NAMALWA (cell line): ENCODE measurements around the gene RPRD1B.
A peak's percentile ranks its signal among the peaks of the same experiment; 100 is the strongest.
"Not testable (repeated sequence)": the region's sequence is repeated elsewhere in the genome, so short reads cannot be mapped to it uniquely, and the experiment has no call there.

Experiments used
- DNase-seq: peaks from one replicate; pipeline ENCODE4 v3.0.0-alpha.2; 2015; ENCODE audit warnings: low spot score

The RPRD1B gene

DNA sequence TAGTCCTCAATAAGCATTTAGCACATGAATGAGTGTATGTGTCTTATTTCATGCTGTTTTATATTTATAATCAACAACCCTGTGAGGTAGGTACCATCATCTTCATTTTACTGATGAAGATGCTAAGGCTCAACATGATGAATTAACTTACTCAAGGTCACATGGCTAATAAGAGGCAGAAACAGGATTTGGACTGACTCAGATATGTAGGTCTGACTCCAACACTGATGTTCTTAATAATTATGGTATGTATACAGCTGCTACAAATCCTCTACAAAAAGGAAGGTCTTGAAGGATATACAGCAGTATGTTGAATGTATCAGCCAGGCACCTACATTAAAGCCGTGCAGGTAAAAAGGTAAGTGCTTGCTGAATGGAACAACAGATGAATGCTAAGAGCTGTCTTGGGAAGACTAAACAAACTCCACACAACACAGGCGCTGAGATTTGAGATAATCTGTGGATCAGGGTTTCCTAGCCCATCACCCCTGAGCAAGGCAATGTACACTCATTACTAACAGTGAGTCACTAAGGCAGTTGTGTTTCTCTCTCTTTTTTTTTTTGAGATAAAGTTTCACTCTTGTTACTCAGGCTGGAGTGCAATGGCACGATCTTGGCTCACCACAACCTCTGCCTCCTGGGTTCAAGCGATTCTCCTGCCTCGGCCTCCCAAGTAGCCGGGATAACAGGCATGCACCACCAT, 32.2 kb upstream of the RPRD1B start:
- DNase-seq = no peak

GRCh38 chr20:38001981-38002380, 31.6 kb upstream of the RPRD1B start:
- no peak for DNase-seq

GRCh38 chr20:38002422-38002821, 31.1 kb upstream of the RPRD1B start:
- DNase-seq = no peak

DNA sequence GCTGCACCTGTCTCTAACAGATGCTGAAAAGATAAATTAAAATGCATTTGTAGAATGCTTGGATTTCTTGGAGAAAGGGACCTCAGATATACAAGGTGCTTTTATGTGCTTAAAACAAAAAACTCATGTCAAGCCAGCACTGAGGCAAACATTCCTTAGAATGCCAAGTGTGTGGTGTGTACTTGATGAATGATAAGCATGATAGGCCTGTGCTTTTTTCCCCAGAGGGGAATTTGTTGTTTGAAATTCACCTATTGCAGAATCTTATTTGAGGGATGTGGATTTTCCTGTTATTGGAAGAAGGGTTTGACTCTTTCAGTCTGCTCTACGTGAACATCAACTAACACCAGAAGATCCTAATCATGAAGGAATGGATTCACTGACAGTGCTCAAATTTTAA, 29.1 kb upstream of the RPRD1B start:
- no peak for DNase-seq

DNA sequence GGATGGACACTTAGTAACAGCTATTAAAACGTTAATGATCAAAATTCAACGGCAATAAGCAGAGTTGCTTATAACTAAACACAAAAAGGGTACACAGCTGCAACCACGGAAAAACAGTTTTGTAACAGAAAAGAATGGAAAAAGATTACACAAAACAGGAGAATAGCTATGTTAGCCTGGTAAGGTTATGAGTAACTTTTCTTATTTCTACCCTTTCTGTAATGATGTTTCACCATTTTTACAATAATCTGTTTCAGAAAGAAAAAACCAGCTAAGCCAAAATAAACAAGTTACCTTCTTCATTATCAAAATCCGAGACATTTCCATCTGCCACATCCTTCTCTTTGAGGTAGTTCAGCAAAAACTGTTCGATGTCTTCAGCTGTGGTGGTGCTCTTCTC, 27.6 kb upstream of the RPRD1B start:
- DNase-seq = no peak

DNA sequence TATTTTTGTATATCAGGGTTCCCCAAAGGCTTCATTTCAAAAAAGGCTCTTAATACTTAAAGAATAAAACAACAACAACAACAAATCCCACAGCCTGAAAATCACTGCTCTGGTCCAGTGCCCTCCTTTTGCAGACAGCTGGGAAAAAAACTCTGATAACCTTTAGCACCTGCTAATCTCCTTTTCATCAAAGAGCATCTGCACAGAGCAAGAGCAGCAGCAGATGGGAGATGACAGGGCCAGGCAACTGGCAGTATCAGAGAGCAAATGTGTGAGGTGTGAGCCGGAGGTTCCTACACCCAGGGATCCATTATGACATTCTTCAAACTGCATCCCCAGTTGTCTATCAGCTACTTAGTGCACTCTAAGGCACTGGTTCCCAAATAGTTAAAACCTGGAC, 26.0 kb upstream of the RPRD1B start:
- DNase-seq = no peak

DNA sequence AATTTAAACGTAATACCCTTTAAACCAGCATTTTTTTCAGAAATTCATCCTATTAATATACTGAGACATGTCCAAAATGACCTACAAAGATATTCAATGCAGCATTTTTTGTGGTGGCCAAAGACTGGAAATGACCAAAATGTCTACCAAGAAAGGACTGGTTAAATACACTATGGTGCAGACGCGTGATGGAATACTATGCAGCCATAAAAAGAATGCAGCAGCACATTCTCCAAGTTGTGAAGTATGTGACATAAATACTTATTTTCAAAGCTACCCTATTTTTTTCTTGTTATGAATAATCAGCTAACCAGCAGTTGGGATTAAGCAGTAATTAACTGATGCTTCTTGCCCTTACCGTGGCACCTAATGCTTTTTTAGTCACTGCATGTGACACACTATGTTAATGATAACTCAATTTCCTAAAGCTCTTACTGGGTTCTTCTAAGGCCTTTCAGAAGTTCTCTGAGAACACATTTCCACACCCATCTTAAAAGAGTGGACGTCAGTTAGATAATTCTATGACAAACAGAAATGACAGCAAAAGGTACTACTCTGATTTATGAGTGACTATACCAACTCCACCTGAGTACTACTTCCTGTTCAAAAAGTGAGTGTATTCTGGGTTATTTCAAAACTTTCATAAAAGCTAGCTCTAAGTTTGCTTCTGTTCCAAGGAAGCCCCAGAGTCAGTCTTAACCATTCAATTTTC, 25.2 kb upstream of the RPRD1B start:
- no peak for DNase-seq

GRCh38 chr20:38009416-38009815, 24.1 kb upstream of the RPRD1B start:
- DNase-seq = not testable (repeated sequence)

DNA sequence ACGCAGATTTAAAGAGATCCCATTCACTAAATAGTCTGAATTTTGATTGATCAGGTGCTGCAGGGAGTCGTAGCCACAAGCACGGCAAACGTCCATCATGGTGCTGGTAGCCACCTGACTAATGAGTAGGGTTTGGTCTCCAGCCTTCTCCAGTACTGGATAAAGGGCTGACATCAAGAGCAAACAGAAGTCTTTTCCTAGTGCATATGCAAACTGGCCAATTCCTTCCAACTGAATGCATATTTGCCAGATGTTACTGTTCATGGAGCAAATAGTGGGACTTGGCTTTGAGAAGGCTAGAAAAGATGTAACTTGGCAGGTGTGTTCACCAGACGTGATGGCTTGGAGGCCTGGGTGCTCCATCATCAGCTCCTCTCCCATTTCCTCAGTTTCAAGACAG, 21.9 kb upstream of the RPRD1B start:
- no peak for DNase-seq

DNA sequence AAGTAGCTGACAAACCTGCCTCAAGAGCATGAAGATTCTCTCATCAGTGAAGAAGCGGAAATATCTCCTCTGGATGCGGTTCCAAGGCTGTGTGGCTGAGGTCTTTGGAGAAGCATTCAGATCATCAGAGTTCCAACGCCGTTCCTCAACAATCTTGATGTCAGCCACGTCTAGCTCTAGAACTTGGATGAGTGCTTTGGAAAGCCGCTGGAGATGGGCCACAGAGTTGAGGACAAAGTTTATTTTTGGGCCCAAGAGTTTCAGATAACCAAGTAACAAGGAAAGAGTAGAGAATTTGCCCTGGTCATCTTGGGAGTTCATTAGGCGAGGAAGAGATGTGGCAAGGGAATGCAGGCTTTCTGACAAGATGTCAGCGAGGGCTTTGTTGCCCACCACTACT, 21.2 kb upstream of the RPRD1B start:
- no peak for DNase-seq

DNA sequence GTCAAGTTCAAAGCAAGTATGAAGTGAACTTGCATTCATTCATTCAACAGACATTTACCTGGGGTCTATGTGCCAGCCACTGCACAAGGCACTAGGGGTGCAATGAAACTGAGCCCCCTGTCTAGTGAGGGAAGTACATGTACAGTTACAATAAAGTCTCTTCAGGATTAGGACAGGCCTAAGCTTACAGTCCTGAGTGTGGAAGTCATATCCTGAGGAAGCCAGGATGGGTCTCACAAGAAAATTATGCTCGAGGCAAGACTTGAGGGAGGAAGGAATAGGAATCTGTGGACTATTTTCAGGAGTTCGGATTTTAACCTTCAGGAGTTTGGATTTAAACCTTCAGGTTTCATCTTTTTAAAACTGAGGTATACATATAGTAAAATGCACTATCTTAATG, 19.7 kb upstream of the RPRD1B start:
- no peak for DNase-seq

DNA sequence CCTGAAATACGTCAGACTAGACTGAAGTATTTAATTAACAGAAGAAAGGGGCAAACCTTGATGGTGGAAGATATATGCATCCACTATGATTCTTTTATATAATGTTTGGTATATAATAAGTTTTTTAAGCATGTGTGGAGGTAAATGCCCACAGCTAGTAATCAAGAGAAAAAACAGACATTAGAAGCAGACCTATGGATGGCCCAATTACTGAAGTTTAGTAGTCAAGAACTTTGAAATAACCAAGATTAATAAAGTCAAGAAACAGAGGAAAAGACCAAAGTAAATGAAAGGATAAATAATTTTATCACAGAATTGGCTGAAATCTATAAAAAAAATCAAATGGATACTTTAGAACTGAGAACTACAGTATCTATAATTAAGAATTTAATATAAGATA, 15.6 kb upstream of the RPRD1B start:
- no peak for DNase-seq

- DNase-seq = no peak
These were observed 15.2 kb upstream of the RPRD1B start for GRCh38 chr20:38018385-38018784.

DNA sequence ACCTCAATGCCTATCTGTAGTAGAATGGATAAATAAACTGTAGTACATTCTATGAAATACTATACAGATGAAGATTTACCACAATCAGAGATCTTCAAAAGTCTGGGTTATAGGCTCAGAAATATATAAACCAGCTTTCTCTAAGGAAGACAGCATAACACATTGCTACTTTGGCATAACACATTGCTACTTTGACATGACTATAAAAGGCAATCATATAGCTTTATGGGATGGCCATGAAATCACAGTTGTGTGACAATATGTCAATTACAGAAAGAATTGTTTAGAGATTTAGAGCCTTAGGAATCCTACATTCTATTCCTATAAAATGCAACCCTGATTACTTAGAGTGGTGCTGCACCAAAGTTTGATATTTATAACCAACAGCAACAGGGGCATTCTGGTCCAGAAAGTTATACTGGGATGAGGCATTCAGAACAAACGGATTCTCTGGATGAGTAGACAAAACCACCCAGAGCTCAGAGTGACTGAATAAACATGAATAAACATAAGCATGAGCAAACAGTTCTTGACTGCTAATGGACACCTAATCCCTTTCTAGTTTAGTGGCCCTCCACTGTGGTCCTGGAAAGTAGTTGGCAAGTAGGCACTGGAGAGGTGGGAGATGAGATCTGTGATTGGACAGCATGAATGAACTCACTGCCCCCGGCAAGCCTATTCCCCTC, 12.3 kb upstream of the RPRD1B start:
- no peak for DNase-seq

DNA sequence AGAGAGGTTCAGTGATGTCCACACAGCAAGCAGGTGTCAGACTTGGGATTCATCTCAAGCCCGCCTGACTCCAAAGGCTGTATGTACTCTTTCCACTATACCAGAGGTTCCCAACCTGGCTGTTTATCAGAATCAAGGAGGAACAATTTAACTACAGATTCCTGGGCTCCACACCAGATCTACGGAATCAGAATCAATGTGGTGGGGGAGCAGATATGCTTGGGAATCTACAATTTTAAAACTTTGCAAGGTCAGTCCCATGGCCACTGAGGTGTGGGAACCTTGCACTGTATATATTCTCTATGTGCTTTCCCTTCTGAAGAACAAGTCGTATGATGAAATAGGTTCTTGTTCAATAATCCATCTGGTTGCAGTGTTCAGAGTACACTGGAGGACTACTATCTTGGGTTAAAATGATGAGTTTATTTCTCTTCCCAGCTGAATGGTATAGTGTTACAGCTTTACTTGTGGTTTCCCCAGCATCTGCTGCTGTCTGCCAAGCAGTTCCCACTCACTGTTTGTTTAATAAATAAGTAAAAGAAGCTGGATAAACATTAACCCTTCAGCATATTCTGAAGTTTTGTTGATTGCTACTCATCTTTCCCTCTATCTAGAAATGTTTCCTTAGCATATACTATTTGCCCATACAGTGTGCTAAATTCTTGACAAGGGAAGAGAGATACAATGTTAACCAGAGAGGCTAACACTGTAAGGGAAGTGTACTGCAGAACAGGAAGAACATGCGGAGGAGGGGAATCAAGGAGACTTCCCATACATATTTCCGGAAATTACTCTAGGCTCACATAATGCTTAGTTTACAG, 10.2 kb upstream of the RPRD1B start:
- DNase-seq = no peak

DNA sequence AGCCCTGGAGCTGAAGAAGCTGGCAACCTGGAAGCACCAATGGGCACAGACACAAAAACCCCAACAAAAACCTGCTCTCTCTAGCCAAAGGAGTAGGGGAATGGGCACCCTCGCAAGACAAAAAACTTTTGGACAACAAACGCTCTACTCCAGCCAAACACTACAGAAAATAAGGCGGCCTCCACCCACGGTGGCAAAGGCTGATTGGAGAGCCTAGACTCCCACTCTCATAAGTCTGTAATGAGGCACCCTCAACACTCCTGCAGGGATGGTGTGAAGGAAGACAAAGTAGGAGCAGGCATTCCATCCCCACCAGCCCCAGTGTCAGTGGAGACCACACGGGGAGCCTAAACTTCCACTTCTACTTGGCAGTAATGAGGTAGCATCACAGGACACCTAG, 9.1 kb upstream of the RPRD1B start:
- no peak for DNase-seq

DNA sequence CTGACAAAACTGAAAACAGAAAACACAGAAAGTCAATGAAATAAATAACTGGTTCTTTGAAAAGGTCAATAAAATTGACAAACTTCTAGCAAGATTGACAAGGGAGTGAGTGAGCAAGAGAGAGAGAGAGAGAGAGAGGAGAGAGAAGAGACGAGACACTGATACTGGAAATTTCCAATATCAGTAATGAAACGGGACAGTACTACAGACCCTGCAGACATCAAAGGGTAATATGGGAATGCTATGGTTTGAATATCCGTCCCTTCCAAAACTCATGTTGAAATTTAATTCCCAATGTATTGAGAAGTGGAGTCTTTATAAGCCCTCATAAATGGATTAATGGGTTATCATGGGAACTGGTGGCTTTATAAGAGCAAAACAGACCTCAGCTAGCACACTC, 4.1 kb upstream of the RPRD1B start:
- no peak for DNase-seq

- no peak for DNase-seq
These were observed 1.6 kb upstream of the RPRD1B start for GRCh38 chr20:38031957-38032356.

DNA sequence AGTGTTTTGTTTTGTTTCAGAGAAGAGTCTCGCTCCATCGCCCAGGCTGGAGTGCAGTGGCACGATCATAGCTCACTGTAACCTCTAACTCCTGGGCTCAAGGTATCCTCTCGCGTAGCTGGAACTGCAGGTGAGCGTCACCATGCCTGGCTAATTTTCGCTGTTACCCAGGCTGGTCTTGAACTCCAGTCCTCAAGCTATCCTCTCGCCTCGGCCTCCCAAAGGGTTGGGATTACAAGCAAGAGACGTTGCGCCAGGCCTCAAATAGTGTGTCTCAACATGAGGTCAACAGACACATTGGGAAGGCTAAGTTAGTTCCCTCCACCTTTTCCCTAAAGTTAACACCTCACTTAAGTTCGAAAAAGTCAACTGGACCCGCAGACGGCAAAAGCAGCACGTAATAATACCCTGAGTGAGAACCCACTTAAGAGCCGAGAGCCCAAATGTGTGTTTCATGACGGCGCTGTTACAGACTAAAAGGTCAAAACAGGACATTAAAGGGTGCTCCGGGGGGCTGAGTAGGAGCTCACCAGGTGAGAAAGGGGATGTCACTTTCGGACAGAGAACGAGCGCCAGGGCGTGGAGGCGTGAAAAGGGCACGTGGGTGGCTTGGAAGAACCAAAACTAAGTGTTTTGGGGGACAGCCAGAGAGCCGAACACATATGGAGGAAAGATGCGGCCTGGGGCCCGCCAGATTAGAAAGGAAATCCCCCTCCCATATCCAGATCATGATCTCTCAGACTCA, 789 bp upstream of the RPRD1B start:
- no peak for DNase-seq

DNA sequence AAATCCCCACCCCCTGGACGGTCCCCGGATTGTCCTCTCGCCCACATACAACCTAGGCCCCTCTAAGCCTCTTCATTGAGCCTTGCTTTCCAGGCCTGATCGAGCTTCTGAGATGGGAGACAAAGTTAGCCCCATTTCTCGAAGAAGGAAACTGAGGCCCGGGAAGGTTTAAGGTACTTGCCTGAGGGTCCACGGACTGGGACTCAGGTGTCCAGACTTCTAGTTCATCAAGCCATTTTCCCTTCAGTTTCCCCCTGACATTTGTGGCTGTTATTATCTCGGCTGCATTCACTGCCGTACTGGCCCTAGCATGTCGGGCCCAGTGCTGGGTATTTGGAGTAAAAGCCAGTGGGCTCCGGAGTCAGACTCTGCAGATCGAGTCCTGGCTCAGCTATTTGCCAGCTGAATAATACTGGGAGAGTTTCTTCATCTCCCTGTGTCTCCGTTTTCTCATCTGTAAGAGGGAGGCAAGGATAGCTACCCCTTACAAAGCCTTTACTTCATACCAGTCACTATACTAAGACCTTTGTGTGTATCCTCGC, 633 bp downstream of the RPRD1B start:
- peak; percentile 24 for DNase-seq

- no peak for DNase-seq
These were observed 1.4 kb downstream of the RPRD1B start for GRCh38 chr20:38034961-38035360.

DNA sequence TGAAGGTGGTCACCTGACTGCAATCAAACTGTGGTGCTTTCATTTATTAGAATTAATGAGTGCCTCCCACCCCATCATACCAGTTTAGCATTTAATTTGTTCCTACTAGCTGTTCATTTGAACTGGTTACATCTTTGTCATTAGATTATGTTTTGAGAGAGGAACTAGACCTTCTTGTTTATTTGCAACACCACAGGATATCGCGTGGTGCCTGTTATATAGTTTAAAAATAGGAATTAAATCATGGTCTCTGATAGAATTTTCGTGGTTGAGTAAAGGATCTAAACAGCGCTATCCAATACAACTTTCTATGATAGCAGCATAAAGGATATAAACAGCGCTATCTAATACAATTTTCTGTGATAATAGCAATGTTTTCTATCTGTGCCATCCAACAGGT, 2.8 kb downstream of the RPRD1B start:
- no peak for DNase-seq
